Measurements from ENCODE around the gene PIM3.
"Not testable (repeated sequence)": the region's sequence is repeated elsewhere in the genome, so short reads cannot be mapped to it uniquely, and the experiment has no call there.

Gene PIM3

DNA sequence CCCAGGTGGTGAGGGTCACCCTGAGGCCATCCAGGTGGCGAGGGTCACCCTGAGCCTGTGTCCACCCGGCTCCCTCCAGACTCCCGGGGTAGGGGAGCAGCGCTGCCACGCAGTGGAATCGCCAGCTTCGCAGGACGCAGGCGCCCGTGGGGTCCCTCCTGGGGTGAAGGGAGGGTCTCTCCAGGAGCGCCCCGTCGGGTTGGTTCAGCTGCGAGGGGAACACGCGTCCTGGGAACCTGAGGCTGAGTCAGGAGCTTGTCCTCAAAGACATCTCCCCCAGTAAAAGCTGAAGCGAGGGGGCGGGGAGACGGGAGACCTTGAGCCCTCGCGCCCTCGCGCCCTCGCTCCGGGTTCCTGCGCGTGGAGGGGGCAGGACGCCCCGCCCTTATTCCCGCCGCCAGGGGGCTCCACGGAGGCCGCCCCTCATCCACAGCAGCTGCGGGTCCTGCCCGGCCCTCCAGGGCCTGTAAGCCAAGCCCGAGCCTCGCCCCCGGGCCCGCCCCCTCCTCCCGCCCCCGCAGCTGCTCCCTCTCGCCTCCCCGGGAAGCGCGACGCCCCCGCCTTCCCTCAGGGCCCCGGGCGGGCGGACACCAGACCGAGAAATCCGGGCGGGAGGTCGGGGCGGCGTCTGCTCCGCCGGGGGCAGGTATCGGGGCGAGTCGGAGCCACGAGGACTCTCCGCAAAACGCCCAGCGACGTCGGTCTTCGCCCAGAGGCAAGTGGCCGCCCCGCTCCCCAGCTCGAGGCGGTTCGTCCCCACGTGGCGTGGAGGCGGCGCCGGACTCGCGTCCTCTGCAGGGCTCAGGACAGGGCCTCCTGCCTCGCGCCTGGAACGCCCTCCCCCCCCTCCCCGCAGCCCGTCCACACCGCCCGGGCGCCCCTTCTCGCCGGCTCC, 22.8 kb downstream of the PIM3 start:
- no peak for DNase-seq (ENCODE audit: low spot score)

DNA sequence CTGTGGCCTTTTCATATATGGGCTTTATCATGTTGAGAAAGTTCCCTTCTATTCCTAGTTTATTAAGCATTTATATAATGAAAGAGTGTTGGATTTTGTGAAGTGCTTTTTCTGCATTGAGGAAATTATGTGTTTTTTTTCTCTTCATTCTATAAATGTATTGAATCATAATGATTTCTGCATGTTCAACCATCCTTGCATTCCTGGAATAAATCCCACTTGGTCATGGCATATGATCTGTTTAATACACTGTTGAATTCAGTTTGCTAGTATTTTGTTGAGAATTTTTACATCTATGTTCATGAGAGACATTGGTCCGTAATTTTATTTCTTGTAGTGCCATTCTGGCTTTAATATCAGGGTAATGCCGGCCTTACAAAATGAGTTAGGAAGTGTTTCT, 25.8 kb downstream of the PIM3 start:
- no peak for DNase-seq (ENCODE audit: low spot score)

DNA sequence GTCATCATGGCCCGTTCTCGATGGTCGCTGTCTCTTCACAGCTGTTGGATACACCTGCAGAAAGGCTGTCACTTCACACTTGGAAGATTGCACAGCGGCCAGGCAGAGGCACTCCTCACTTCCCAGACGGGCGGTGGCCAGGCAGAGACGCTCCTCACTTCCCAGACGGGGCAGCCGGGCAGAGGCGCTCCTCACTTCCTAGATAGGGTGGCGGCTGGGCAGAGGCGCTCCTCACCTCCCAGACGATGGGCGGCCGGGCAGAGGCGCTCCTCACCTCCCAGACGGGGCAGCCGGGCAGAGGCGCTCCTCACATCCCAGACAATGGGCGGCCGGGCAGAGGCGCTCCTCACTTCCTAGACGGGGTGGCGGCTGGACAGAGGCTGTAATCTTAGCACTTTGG, 29.3 kb downstream of the PIM3 start:
- not testable (repeated sequence) for DNase-seq (ENCODE audit: low spot score)

DNA sequence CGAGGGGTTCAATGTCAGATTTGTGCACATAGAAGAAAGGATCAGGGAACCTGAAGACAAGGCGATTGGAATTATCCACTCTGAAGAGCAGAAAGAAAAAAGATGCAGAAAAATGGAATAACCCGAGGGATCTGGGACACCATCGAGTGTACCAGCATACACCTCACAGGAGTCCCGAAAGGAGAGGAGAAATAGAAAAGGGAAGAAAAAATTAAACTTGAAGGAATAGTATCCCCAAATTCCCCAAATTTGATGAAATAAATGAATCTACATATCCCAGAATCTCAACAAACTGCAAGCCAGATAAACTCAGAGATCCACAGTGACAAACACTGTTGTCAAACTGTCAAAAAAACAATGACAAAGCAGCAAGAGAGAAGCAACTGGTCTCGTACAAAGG, 30.6 kb downstream of the PIM3 start:
- no peak for DNase-seq (ENCODE audit: low spot score)

DNA sequence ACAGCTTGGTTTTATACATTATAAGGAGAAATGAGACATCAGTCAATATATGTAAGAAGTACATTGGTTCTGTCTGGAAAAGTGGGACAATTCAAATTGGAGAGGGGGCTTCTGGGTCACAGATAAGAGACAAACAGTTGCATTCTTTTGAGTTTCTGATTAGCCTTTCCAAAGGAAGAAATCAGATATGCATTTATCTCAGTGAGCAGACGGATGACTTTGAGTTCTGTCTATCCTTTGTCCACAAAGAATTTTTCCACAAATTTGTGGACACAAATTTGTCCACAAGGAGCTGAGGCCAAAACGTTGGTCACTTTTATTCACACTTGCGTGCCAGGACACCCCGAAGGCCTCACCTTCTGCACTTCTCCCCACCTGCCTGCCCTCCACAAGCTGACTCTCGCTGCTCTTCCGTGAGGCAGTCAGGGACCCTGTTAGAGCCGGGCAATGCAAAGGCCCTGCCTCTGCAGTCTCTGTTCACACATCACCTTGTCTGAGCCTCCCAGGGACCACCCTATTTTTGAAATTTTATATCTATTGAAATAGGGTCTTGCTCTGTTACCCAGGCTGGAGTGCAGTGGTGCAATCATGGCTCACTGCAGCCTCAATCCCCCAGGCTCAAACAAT, 31.4 kb downstream of the PIM3 start:
- no peak for DNase-seq (ENCODE audit: low spot score)

DNA sequence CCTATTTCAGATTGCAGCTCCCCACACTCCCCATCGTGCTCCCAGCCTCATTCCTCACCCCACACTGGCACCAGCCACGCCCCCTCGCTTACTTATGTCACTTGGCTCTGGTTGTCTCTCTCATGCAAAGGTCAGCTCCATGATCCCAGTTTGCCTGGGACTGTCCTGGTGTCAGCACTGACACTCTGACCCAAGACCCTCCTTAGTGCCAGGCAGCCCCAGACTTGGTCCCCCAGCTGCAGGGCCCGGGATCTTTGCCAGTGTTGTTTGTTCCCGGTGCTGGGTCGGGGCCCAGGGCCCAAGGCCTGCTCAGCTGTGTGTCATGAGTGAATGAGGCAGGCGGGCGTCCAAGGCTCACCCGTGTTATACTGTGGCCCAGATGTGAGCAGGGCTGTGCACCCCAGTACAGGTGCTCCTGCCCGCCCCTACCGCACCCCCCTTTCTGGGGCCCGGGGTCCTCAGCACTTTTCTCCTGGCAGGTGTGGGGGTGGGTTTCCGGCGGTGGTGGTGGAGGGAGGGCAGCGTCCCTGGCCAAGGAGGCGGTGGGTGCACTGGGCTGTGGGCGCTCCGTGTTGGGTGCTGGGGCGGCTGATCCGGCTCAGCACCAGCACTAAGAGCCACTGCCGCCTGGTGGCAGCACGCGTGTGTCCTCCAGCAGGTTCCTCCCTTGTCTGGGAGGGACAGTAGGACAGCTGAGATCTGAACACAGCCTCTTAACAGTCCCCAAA, 32.5 kb downstream of the PIM3 start:
- no peak for DNase-seq (ENCODE audit: low spot score)

DNA sequence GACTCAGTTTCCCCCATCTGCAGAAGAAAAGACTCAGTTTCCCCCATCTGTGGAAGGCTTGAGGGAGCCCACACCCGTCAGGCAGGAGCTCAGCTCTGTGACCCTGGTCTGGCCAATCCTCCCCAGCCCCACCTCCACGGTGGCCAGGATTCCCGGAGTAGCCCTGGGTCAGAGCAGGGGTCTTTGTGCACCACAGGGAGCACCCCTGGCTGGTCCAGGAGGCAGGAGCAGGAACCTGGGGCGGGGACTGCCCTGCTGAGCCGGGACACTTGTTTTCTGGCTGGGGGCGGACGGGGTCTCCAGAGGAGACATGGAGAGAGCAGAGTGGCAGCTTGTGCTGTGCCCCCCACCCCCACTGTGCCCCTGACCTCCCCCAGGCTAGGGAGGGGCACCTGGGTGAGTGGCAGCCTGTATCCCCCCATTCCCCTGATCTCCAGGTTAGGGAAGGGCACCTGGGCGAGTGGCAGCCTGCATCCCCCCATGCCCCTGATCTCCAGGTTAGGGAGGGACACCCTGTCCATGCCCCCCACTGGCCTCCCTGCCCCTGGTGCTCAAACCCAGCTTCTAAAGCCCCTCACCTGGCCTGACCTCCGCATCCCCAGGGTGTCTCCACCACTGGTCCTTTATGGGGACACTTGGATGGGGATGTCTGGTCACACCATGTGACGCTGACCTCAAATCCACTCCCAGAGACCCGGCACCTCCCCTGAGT, 33.2 kb downstream of the PIM3 start:
- no peak for DNase-seq (ENCODE audit: low spot score)

DNA sequence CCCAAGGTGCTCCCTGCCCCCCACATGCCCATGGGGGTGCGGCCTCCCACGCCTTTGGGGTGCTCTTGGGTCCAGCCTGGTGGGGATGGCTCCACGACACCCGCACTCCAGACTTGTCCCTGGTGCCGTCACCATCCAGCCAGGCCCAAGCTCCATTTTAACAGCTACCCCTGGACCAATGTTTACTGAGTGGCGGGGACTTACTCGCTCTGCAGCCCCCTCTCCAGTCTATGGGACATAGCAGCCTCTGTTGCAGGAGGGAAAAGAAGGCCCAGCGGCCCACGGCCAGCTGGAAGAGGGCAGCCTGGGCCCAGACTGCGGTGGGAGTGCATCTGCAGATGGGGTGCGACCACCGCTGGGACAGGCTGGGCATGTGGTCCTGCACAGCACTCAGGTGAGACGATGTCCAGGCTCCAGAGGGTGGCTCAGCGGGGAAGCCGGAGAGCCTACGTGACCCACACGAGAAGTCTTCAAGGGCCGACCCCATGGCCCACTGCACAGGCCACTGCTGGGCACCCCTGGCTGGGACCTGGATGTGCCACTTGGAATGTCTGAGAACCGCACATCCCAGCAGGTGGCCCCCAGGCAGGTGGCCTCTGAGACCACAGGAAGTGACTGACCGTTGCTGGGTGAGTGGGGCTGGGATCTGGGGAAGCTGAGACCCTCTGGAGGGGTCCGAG, 33.9 kb downstream of the PIM3 start:
- DNase-seq (ENCODE audit: low spot score), result no peak

DNA sequence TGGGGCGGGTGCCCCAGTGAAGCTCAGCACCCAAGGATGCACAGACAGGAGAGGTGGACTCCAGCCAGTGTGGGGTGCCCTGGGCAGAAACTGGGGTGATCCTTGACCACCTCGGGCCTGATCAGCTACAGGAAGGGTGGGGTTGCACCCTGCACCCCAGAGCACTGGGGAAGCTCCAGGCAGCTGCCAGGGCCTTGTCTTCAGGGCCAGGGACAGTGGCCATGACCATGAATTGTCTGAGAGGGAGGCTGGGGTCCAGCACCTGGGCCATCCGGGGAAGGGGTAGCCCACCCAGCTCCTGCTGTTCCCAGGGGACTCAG, 34.4 kb downstream of the PIM3 start:
- DNase-seq (ENCODE audit: low spot score), result no peak

DNA sequence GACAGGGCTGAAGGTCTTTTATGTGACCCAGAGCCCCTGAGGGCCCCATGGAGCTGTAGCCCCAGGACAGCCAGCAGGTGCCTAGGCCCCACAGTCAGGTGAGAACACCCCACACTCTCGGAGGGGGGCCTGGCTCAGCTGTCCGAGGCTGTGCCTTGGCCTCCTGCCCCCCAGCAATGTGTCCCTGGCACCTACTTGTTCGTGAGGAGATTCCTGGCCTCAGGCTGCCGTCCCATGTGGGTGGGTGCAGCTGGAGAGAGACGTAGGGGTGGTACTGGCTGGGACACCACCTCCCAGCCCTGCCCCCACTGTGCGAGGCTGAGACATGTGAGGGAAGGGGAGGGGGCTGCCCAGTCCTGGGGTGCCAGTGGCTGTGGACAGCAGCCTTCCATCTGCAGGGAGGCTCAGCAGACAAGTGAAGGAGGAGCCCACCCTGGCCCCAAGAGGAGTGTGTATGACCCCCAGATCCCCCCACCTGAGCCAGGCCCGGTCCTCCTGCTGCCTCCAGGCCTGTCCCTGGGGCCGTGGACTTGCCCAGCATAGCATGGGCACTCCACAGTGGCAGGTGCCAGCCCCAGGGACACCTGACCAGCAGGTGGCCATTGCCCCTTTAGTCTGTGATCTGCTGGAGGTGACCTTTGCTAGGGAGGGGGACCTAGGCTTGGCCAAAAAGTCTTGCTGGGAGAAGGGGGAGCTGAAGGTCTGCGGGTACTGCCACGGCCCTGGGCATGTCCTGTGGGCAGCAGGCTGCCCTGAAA, 35.0 kb downstream of the PIM3 start:
- no peak for DNase-seq (ENCODE audit: low spot score)

DNA sequence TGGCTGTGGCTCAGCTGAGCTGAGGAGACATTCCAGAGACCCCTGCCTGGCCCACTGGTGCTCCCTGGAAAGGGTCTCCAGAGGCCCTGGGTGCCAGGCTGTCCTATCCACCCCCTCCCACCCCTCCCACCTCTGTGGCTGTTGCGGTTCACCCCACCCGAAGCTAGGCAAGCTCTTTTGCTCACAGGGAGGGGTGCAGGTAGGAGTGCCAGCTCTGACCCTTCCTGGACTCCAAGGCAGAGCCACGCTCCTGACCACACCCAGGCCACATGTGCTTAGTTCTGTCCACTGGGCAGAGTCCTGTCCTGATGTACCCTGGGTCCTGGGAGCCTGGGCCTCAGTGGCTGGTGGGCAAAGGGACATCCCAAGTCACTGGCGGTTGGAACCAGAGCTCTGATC, 35.5 kb downstream of the PIM3 start:
- no peak for DNase-seq (ENCODE audit: low spot score)

DNA sequence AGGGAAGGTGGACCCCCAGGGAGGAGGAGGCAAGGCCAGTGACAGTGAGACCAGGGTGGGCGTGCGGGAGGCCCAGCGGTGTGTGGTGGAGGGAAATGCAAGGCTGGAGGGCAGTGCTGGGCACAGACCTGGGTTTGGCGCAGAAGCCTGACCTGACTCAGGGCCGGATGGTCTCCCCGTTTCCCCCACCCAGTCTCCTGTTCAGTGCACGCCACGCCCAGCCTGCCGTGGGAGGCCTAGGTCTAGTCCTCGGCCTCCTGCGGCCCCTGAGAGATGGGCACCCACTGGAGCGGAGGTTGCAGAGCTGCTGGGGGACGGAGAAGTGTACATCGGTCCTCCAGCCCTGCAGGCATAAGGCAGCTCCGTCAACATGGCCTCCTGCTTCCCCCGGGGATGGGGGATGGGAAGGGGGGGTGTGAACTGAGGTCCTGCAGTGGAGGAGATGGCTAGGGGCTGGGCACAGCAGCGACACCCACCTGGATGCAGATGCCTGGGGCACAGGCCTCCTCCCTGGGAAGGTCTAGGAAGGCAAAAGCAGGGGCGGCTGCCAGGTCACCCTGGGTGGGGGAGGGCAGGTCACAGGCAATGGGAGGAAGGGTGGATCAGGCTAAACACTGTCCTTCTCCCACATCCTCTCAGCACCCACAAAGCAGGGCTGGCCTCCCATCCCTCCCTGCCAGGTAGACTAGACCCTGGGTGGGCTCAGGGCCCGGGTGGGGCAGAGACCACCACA, 36.1 kb downstream of the PIM3 start:
- no peak for DNase-seq (ENCODE audit: low spot score)

DNA sequence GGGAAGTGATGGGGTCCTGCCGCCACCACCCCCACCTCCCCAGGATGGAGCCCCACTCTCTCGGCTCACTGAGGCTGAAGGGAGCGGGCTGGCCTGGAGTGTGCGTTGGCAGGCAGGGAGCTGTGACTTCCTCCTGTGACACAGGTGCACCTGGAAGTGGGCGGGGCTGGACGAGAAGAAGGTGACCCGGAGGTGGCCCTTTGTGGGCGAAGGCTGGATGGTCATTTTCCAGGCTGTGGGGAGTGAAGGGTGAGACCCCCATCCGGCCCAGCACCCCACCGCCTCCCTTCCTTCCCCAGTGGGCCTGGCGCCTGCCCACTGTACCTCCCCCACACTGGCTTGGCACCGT, 36.7 kb downstream of the PIM3 start:
- no peak for DNase-seq (ENCODE audit: low spot score)

DNA sequence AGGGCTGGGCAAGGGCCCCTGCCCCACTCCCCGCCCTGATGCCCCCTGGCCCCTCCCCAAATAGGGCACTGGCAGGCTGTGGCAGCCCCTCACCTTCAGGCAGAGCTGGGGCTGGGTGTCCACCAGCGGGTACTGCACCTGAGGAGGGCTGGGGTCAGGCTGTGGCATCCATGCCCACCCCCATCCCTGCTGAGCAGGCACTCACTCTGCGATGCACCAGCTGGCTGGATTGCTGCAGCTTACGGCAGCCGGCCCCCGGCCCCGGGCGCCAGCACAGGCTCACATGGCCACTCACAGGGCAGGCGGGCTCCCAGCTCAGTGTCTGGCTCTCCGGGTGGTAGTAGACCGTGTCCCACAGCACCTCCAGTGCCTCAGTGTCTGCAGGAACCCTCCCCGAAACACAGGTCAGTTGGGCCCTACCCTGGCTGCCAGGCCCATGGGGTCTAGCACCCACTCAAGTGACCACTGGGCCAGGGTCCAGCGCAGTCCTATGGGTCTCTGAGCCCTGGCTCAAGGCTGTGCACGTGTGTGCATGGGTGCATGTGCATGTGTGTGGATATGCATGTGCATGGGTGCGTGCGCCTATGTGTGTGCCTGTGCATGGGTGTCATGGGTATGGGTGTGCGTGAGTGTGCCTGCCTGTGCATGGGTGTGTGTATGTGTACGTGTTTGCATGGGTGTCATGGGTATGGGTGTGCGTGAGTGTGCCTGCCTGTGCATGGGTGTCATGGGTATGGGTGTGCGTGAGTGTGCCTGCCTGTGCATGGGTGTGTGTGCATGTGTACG, 37.6 kb downstream of the PIM3 start:
- DNase-seq (ENCODE audit: low spot score), result no peak

DNA sequence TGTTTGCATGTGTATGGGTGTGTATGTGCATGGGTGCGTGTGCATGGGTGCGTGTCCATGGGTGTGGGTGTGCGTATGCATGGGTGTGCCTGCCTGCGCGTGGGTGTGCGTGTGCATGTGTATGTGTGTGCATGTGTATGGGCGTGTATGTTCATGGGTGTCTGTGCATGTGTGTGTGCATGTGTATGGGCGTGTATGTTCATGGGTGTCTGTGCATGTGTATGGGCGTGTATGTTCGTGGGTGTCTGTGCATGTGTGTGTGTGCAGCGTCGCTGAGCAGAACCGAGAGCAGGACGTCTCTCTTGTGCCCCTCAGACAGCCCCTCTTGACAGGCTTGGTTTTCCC, 38.1 kb downstream of the PIM3 start:
- no peak for DNase-seq (ENCODE audit: low spot score)

DNA sequence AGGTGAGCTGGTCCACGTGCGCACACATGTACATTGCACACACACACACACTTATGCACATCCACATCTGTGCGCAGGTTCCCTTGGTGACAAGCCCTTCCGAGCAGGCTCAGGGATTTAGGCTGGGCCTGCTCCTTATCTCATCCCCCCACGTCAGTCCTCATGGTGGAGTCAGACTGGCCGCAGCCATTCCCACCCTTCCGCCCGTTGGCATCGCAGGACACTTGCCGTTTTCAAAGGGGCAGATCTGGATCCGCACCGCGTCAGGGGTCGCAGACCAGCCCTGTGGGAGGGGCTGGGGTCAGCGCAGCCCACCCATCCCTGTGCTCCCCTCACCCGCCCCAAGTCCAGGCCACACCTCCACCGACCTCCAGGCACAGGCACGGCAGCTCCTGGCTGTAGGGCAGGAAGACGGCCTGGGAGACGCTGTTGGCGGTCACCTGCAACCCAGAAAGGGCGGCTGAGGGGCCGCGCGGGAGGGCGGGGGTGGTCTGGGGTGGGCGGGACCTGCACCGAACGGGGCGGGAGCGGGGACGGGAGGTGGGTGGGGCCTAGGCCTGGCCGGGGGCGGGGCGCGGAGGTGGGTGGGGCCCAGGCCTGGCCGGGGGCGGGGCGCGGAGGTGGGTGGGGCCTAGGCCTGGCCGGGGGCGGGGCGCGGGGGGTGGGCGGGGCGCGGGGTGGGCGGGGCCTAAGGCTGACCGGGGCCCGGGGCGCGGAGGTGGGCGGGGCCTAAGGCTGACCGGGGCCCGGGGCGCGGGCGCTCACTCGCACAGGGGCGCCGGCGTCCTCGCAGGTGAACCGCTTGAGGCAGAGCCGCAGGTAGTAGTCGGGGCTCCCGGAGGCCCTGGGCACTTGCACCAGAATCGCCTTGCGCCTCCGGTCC, 38.7 kb downstream of the PIM3 start:
- DNase-seq (ENCODE audit: low spot score), result no peak

DNA sequence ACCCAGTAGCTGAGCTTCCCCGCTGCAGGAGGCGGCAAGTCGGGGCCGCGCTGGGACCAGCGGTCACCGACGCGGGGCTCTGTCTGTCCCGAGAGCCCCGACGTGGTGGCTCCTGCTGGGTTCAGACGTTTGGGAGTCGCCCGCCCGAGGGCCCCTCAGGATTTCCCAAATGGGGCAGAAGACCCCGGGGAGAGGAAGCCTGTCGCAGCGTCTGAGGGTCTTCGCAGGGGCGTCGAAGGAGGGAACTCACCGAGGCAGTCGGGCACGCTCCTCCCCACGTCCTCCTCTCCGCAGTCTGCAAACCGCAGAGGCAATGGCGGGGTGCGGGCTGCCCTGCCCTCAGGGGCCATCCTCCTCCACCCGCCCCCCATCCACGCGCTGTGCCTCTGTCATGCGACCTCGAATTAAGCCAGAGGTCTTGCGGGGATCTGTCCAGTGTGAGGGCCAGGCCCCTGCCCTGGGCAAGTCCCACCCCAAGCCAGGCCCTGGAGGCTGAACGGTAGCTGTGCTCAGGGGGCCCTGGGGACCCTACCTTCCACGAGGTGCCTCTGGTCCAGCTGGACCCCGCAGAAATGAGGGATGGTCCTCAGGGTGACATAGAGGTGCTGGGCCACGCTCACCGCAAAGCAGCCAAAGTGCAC, 39.5 kb downstream of the PIM3 start:
- DNase-seq (ENCODE audit: low spot score), result no peak

All from SK-N-DZ (cell line).